ENCODE measurements around the gene ARMH3.

The ARMH3 gene

DNA sequence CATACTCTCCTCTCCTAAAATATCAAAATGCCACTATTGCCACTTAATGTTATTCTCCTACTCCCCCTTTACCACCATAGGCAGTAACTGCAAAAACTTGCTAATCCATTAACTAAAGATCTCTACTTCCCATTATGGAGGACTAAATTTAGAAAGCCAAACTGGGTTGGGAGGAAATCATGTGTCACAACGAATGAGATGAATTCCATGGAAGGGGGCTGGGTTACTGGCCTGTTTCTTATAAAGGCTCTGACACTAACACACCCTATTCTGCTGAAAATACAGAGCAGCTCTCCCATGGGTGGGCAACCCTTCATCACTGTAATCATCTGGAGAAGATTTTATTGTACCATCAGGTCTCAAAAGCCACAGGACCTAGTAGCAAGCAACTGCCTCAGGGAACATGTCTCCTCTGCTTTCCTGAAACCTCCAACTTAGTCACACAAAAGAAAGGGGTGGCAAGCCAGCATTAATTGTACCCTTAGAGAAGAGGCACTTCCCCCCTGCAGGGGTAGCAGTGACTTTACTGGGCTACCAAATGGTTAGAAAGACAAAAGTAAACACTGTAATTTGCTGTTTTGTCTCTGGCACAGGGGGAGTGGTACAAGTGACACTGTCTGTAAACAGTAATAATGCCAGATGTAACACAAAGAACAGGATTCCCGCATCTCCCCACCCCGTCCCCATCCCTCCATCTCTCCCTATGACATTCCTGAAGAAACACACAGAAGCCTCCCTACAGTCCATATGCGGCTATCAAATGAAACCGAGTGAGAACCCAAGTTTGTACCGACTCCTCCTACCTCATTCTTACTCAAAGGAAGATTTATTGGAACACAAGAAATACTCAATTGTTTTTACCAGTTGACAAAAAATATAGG, 81.6 kb downstream of the ARMH3 start:
- peak; percentile 70 for DNase-seq

DNA sequence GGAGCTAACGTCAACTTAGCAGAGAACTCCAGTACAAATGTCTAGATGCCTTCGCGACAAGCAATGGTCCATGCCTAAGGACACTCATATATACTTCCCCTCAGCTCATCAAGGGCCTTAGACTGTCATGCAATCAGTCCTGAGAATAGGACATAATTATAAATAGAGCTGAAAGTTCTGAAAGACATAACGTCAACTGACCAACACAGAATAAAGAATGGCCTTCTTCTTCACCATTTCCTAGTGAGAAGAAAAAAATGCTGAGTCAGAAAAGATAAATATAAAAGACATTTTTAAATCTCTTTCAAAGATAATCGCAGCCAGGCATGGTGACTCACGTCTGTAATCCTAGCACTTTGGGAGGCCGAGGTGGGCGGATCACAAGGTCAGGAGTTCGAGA, 83.2 kb downstream of the ARMH3 start:
- DNase-seq, result no peak

DNA sequence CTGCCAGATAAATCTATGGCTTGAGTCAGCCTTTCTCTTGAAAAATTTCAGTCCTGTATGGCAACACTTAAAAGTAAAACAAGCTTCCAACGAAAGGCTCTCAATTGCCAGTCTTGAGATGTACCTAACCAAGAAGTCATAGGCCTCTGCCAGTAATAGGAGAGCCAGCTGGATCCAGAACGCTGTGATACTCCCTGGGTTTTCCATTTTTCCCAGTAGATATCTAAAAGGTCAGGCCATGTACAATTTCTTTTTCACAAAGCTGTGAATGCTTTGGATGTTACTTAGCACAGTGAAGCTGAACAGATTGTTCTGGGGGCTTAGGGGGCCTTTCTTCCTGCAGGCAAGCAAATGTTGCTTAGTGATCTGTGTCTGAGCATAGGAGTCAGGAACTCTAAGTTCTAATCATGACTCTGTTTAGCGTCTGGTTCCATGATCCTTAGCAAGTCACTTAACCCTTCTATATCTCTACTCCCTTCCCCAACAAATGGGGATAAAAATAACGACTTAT, 86.5 kb downstream of the ARMH3 start:
- DNase-seq, result no peak

DNA sequence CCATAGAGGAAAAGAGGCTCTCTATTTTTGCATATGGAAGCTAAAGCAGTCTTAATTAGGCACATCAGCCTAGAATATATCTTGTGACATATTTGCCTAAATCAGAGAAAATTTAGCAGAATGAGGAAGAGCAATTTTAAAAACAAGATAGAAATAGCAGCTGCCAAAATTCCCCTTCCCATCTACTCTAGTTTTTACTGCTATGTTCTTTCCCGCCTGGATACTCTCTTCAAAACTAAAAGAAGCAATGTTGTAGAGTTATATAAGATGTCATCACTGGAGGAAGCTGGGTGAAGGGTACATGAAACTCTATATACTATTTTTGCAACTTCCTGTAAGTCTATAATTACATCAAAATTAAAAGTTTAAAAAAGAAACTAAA, 87.0 kb downstream of the ARMH3 start:
- no peak for DNase-seq

DNA sequence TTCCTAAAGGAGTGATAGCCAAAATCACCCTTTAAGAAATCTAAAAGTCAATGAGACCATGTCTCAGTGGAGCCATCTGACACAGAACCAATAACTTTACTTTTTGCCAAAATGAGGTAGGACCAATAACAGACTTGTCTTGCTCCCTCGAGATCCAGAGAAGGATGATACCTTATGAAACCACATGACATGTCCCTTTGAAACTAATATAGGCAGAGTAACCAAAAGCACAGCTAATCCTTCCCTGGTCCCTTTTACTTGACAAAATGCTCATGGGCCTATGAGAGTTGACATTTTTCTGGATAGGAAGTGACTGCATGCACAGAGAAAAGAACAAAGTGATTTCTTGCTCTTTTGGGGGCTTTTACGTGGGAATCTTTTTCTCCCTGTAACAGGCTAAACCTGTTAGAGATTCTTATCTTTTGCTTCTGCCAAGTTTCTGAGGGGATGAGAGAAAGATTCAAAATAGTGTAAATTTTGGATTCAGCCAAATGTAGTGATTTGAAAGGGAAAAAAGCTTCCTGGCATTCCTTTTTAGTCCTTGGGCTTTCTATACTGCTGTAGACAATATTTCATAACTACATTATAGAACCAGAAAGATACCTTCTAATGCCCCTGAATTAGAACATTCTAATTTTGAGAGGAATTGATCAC, 87.6 kb downstream of the ARMH3 start:
- DNase-seq, result no peak

DNA sequence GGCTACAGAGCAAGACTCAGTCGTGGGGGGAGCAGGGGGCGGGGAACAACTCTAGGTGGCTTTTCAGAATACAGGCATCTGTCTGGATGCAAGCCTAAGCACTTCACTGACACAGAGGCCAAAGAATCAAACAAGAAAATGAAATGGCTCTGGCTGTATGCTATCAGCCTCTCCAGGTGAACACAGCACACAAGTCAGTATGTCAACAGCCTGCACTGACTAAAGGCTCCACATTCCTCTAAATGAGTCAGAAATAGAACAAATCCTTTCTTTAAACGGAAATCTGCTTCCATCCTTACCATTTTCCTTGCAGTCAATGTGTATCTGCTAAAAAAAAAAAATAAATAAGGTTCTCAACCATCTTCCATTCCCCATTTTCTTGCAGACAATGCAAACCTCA, 88.3 kb downstream of the ARMH3 start:
- DNase-seq, result no peak

DNA sequence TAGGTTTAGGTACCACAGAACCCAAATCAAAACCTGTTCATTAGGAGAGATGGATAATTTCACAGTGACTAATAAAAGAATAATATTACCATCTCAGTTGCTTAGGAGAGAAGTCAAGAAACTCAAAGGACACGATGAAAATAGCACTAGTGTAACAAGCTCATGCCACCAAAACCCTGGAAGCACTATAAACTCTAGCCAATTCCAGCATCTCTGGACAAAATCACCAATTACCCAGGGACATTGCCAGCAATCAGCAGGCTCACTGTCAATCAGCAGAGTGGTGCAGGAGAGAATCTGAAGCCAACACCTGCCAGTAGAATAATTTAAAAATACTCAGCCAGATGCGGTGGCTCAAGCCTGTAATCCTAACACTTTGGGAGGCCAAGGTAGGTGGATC, 88.9 kb downstream of the ARMH3 start:
- DNase-seq, result no peak

DNA sequence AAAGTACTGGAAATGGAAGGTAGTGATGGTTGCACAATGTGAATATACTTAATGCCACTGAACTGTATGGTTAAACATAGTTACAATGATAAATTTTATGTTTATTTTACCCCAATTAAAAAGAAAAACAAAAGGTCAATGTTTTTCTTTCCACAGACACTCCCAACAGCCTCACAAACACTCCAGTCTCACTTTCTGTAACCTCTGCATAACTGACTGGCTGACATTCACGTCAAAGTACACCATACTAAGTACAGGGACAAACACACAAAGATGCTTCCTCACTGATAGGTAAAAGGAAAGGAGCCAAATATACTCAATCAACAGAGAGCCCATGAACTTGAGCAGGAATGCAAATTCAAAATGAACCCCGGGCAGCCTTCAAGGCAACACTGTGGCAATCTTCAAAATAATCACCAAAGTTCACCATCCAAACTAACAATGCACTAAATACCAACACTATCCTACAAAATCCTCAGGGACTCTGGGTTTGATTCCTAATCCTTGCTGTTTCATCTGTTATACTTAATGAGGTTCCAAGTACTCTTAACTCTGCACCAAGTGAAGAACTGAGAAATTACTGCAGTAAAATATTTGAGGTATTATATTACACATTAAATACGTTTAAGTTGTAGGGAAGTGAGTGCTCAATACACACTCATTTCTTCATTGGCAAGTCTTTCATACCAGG, 90.8 kb downstream of the ARMH3 start:
- no peak for DNase-seq

DNA sequence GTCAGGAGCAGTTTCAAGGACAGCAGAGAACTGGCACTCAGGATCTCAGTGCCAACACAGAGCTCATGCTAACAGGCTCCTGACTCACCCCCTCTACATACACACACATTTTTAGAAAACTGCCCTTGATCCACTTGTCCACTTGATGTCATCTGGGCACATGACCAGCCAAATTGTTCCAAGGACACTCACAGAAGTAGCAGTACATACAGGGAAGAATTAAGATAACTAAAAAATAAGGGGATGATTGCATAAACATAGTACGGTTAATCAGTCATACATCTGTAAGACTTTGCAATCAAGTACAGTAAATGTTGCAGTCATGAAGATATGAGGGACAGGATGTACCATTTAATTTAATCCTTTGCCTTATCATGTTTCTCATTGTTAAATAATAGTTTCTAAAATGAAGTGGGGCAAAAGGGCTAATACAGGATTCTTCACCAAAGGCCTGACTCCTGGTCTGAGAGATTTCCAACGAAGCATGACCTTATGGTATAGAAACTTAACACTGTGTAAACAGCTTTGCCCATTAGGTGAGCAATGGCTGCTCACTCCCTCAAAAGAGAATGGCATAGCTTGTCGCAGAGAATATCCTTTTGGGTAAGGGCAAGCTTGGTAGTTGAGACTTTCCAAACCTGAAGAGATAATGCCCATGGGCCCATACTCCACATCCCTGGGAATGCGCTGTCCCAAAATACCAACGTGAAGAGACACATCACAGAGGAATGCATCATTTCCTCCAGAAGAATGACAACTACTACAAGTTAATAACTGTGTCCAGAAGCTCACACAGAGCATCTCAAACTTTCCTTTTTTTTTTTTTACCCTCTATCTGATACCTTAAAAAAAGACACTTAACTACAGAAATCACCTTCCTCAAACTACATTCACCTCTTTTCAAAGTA, 94.1 kb downstream of the ARMH3 start:
- no peak for DNase-seq

DNA sequence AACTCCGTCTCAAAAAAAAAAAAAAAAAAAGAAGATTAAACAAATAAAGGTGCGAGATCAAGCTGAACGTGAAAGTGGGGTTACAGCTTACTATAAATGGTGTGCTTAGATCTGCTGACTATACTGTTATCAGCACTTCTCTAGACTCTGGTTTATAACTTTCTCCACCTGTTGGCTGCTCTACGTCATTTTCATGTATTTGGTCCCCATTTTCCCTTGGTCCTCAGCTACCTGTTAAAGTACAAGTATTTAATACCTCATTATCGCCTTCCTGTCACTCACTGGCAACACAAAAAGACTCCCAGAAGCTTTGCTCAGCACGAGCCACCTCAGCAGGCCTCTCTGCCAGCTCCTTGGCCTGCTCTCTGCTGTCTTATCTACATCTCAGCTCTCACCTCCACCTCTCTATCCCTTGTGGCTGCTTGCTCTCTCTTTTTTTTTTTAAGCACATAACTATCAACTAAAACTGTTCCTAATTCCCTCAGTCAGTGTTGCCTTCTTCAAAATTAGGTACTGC, 95.0 kb downstream of the ARMH3 start:
- no peak for DNase-seq

DNA sequence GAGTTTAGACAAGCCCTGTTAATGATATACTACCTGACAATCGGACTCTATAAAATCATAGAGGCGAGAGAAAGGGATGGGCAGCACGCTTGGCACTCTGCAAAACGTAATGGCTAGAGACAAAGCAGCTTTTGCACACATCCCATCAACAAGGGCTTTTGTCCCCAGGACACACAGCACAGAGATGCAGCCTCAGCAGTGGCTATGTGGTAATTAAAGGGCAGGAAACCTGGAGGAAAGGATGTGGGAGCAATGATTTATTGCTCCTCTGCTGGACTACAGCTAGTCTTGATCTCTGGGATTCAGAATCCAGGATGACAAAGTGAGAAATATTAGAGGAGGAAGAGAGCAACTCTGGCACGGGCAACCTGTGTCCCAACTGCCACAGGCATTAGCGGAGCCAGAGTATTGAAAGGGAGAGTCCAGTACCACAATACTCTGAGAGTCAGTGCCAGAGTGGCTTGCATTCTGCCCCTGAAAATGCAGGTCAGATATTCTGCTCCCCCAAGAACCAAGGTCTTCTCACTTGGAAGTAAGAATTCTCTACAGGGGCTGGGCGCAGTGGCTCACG, 96.5 kb downstream of the ARMH3 start:
- DNase-seq, result no peak

DNA sequence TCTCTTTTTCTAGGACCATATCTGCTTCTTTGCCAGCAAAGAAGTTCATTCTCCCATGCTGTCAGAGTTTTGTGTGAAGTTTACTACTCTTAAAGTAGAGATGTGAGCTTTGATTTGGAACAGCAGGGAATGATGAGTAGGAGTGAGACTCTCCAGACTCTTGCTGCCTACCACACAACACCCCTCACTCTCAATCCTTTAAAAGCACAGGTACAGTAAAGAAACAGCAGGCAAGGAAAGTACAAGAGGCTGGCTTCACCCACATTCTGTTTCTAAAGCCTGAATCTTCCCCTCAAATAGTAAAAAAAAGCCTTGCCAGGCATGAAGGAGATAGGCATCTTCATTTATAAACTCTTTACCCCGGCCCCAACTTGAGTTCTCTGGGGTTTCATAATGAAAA, 97.3 kb downstream of the ARMH3 start:
- DNase-seq, result no peak

DNA sequence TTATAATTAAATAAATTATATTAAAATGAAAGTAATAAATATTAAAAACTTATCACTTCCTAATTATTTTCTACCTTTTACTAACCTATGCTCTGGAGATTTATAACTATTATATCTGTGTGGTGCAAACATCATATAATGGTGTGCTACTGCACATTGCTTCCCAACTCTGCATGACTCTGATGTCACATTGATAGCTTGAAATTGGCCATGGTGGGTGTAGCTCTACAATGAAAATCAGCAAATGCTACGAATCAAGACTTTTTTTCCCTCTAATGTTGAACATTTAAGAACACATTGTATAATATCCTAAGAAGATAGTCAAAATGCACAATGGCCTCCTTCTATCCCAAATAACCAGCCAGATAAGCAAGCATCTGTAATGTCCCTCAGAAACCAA, 99.1 kb downstream of the ARMH3 start:
- DNase-seq, result no peak

DNA sequence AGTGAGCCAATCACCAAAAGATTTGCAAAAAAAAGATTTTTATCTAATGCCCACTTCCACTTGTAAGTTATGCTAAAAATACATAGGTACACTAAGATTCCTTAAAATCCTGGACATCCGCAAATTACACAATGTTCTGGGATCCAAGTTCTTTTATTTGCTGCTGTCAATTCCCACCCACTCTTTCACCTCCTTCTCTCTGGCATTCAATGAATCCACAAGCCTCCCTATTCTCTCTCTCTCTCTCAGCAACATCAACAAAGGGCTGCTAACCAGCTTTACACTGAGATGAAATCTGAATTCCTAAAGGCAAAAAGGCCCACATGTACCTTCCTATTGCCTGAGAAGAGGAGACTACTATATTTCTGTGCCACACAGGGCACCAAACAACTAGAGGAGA, 99.9 kb downstream of the ARMH3 start:
- DNase-seq, result no peak

DNA sequence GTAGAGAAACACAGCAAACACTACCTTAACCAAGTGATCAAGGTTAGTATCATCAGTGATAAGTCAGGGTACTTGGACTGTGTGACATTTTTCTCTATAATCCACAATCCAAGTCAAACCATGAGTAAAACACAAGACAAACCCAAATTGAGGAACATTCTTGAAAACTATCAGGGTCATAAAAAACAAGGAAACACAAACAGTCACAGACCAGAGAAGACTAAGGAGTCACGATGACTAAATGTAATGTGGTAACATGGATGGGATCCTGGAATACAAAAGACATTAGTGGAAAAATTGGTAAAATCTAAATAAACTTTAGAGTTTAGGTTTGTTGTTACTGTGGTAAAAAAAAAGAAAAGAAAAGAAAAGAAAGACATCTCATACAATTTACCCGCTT, 103.8 kb downstream of the ARMH3 start:
- DNase-seq, result no peak

DNA sequence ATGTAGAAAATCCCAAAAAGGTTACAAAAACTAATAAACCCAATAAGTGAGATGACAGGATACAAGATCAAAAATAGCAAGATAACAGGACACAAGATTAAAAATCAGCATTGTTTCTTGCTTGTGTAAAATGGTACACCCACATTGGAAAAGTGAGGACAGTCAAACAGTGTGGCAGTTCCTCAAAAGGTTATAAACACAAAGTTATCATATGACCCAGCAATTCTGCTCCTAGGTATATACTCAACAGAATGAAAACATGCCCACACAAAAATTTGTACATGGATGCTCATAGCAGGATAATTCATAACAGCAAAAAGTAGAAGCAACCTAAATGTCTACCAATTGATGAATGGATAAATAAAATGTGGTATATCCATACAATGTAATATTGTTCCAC, 105.8 kb downstream of the ARMH3 start:
- no peak for DNase-seq

DNA sequence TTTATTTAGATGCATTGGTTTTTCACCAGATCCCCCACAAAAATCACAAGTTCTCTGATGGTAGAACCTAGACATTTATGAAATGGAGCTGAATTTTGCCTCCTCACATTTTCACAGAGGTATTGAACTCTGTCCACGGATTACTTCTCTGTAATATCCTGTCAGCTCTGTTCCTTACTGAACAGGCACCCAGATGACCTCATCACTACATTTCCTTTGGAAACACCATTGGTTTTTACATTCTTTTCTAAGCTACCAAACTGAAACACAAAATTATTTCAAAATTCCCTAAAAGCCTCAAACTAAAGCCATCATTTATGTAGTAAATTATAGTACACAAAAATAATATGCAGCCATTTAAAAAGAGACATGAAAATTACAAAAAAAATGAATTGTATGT, 114.1 kb downstream of the ARMH3 start:
- DNase-seq, result no peak

DNA sequence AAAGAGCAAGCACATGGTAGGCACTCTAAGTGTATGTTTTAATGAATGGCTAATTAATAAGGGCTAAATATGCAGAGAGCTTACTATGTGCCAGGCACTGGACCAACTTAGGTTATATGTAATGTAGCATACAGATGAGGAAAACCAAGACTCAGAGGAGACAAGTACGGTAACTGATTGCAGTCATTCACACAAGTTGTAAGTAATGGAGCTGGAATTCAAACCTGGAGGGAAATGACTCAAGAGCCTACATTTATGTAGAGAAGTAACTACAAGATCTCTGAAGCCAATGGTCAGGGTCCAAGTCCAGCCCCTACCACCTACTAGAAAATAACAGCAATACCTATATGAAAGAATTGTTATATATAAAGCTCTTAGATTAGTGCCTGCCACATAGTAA, 115.1 kb downstream of the ARMH3 start:
- no peak for DNase-seq

DNA sequence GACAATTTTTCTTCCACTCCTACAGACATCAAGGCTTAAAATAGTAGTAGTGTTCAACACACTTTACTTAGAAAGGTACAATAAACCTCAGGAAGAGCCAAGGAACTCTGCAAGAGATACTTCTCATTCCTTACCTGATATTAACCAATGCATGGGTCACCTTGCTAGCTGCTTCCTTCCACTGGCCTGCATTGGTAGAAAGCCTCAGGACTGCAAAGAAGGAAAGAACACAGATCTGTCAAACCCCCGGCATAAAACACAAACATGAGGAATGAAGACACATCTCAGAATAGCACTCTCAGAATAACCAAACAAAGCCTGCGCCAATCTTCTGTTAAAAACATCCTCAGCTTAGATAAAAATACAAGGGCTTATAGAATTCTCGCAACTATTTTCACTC, 116.2 kb downstream of the ARMH3 start:
- DNase-seq, result no peak

DNA sequence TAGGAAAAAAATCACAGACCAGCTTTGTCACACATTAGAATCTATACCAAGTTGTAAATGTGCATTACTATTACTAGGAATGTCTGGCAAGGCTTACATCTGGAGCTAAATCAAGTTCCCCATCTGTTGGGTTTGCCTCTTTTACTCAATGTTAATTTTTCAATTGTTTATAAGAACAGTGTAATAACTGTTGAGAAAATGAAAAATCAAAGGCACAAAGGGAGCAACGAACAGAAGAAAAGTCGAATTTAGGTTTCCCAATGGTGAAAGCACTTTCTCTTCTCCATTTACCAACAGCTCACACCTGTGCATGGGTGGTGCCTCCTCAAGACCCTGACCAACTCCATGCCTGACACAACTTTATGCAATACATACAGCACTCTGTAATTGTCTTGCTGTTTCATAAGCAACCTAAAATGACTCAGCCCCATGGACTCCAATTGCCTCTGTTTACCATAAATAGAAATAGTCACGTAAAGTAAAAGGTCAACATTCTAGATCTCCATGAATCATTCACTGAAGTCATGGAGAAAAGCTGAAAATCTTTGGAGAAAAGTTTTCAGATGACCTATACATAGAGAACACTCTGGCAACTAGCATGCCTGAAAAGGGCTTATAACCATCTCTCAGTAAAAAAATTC, 116.8 kb downstream of the ARMH3 start:
- no peak for DNase-seq

DNA sequence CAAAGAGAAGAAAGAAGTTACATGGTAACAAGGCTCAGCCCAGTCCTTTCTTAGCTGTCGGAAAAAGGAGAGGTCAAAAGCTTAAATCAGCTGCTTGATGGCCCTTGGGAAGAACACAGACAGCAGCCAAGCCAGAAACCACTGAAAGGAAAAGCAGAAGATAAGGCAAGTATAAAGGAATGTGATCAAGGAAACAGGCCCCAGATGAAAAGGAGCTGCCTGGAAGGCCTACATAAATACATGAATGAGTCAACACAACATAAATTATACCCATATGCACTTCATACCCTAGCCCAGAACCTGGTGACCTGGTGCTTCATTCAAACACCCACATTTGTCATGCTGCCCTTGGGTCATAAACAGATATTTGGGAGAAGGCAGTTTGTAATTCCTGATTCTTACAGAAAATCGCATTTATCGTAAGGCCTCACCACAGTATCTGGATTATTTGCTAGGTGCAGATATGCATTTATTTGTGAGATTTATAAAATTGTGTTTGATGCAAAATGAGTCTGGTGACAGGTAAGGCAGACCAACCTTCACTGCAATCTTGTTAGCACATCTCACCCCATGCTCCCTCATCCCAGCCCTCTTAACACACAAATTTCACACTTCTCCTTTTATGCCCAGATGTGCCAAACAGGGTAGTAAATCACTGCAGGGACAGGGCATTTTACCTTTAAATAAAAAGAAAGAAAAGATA, 117.5 kb downstream of the ARMH3 start:
- DNase-seq, result no peak

Data from NCI-H748 treated with DMSO at 0.1 percent for 48 hours (cell line).